Pancreas (tissue), 10 donors: ENCODE measurements around the gene CHST13. TPM values are rescaled to one million over a fixed set of nuclear protein-coding genes. Genes with fewer than 3 reads are reported as not detected.
"Not testable (repeated sequence)": the region's sequence is repeated elsewhere in the genome, so short reads cannot be mapped to it uniquely, and the experiment has no call there.

Experiments
- ATAC-seq, 4 donors: fragments of 200-7000 bp; cut with Tn5 transposase; one replicate each; pipeline versions ENCODE4 v1.8.0 to v1.9.1; 2020; ENCODE audit warnings: mild to moderate bottlenecking in 4 of 4, moderate library complexity in 4 of 4
- DNase-seq, 6 donors: peaks; one replicate each; pipeline ENCODE4 v3.0.0-alpha.2; 2020
- FAIRE-seq: peaks from 2 replicates; lab custom pipeline; 2012; peaks lifted over from hg19 to GRCh38; lab: Jason Lieb, UNC
- H3K27ac ChIP-seq, 4 donors: fragments of 200-600 bp; sonication (generic); 1 replicate in 3 of 4; 2 replicates in 1 of 4; pipeline versions ENCODE4 v1.5.0 to v1.8.0; 2020
- H3K27me3 ChIP-seq, 4 donors: fragments of 200-600 bp; one replicate each; pipeline ENCODE4 v1.8.0; 2021
- H3K36me3 ChIP-seq, 3 donors: fragments of 200-600 bp; sonication (generic) in 1 of 3; one replicate each; pipeline versions ENCODE4 v1.5.0 to v1.8.0; 2020 to 2021
- H3K4me1 ChIP-seq, 3 donors: fragments of 200-600 bp; one replicate each; pipeline ENCODE4 v1.8.0; 2021
- H3K4me3 ChIP-seq, 4 donors: fragments of 200-600 bp; sonication (generic) in 2 of 4; one replicate each; pipeline versions ENCODE4 v1.5.0 to v1.8.0; 2020 to 2021
- H3K9me3 ChIP-seq, 4 donors: fragments of 200-600 bp; one replicate each; pipeline ENCODE4 v1.8.0; 2021
- WGBS, 2 donors: extraction: QIAGEN DNeasy Blood & Tissue Kit; methylation state at CpG; one replicate each; pipeline ENCODE4 v1.1.7; 2013; 5-methylcytosine and 5-hydroxymethylcytosine counted together
- intact Hi-C, 3 donors: fragments of 100-400 bp; cut with DNase I; formaldehyde crosslinking; loops; one replicate each; pipeline versions ENCODE4 v1.11.1 to v1.14.2; 2022
- polyA plus RNA-seq, 2 donors: library from polyadenylated mRNA; stranded (reverse); fragments of 200-250 nt; gene quantifications; one replicate each; pipeline ENCODE4 v1.2.3, GENCODE V29; 2013
- total RNA-seq, 6 donors: library from RNA; stranded (reverse); fragmentation: NEBNext Ultra II Directional in 4 of 6; extraction: Animal tissue kit (Norgen Biotek cat#: 25700) in 4 of 6; gene quantifications; one replicate each; pipeline versions ENCODE4 v1.2.1 to v1.2.4, GENCODE V29; 2021 to 2023
- TF ChIP-seq, protein P1 (sequence below), 4 donors: fragments of 200-600 bp; sonication (generic) in 3 of 4; IDR thresholded peaks; one replicate each; pipeline versions ENCODE4 v1.5.0 to v1.8.0; 2021; ENCODE audit warnings: antibody characterized with exemption in 4 of 4
- donor health status: healthy with polysubstance abuse.
- donor health status: DM: no; HTN: no; CAD: no; lungs with moderate emphysema.
- donor health status: DM: no; HTN: no; CAD: no.
- donor health status: control.
- donor health status: control.
- donor health status: Bipolar disorder and iron deficiency.
- donor health status: DM: yes; HTN: yes; CAD: no.
- donor health status: DM: no; HTN: no; CAD: no.
- donor health status: DM: no; HTN: no; CAD: no.
- donor health status: DM: yes; HTN: yes; CAD: no.

Gene CHST13
- total and polyA plus RNA-seq, 8 donors = 0.08 to 0.28 (median 0.19) TPM; not detected in 2

DNA sequence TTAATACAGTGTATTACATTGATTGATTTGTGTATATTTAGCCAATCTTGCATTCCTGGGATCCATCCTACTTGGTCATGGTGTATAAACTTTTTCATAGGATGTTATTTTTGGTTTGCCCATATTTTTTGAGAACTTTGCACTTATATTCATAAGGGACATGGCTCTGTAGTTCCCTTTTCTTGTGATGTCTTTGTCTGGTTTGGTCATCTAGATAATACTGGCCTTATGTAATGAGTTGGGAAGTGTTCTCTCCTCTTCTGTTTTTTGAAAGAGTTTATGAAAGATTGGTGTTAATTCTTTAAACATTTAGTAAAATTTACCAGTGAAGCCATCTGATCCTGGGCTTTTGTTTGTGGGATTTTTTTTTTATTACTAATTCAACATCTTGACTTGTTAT lies 9.6 kb downstream of the CHST13 start:
- DNase-seq (no peak), FAIRE-seq (no peak), ATAC-seq (no peak)
- no peak overlapping the region for H3K27ac ChIP-seq
- H3K27me3 ChIP-seq = no peaks in the 10 kb centered on the region
- intact Hi-C loops = no loop called here
- TF ChIP-seq, protein P1, sequence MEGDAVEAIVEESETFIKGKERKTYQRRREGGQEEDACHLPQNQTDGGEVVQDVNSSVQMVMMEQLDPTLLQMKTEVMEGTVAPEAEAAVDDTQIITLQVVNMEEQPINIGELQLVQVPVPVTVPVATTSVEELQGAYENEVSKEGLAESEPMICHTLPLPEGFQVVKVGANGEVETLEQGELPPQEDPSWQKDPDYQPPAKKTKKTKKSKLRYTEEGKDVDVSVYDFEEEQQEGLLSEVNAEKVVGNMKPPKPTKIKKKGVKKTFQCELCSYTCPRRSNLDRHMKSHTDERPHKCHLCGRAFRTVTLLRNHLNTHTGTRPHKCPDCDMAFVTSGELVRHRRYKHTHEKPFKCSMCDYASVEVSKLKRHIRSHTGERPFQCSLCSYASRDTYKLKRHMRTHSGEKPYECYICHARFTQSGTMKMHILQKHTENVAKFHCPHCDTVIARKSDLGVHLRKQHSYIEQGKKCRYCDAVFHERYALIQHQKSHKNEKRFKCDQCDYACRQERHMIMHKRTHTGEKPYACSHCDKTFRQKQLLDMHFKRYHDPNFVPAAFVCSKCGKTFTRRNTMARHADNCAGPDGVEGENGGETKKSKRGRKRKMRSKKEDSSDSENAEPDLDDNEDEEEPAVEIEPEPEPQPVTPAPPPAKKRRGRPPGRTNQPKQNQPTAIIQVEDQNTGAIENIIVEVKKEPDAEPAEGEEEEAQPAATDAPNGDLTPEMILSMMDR (IDR thresholded peaks at IDR 0.05) = no peak
- H3K9me3 ChIP-seq = no peaks in the 10 kb centered on the region
- H3K4me1 ChIP-seq = peaks cover 0 to 10% (median 0%) of the 10 kb centered on the region in 3 donors
- no peak overlapping the region for H3K4me3 ChIP-seq
- no peaks in the 10 kb centered on the region for H3K36me3 ChIP-seq

DNA sequence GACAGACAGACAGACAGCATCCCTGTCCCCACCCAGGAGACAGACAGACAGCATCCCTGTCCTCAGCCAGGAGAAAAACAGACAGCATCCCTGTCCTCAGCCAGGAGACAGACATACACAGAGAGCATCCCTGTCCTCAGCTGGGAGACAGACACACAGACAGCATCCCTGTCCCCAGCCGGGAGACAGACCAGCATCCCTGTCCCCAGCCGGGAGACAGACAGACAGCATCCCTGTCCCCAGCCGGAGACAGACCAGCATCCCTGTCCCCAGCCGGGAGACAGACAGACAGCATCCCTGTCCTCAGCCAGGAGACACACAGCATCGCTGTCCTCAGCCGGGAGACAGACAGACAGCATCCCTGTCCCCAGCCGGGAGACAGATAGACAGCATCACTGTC lies 10.8 kb downstream of the CHST13 start:
- H3K36me3 ChIP-seq, ATAC-seq, H3K27ac ChIP-seq, H3K9me3 ChIP-seq, H3K4me3 ChIP-seq, H3K4me1 ChIP-seq, intact Hi-C loops, FAIRE-seq, H3K27me3 ChIP-seq: not testable (repeated sequence)
- peak in 1 of 6 donors; percentile 33 for DNase-seq
- WGBS, 2 donors = 71 to 79% methylated on average over 7 of the region's 7 CpGs

DNA sequence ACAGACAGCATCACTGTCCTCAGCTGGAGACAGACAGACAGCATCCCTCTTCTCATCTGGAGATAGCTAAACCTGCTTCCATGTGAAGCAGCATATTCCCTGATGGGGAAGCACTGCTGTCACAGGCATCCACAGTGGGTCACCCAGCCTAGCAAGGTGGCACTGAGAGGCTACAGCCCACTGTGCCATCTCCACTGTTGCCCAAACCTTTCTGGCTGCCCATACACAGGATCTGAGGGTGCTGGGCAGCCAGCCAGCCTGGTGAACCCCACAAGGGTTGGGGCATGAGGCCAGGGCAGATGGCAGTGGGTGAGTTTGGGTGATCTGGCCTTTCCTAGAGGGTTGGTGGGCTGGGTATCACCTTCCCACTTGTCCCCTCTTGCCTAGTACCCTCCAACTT lies 11.7 kb downstream of the CHST13 start:
- Histone ChIP-seq H3K9me3 (no peaks in the 10 kb centered on the region), H3K4me1 (no peaks in the 10 kb centered on the region), H3K36me3 (no peaks in the 10 kb centered on the region), H3K27ac (no peak overlapping the region), H3K4me3 (no peak overlapping the region), H3K27me3 (no peaks in the 10 kb centered on the region)
- peak in 1 of 6 donors; percentile 43 for DNase-seq
- no peak for FAIRE-seq
- TF ChIP-seq, protein P1 (IDR thresholded peaks at IDR 0.05) = no peak
- no peak for ATAC-seq
- intact Hi-C loops = no loop called here

DNA sequence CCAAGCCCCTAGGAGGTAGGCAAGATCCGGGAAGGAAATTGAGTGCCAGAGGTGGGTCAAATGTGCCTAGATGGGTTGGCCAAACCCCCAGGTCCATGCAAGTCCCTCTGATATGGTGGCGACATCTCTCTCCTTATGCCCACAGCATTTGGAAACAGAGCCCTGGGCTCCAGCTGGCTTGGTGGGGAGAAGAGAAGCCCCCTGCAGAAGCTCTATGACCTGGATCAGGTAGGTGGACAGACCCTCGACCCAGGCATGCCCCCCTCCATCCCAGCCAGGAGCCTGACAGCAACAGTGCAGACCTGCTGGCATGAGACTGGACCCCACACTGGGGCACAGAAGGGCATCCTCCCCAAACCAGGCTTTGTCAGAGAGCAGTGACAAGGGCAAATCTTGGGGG lies 12.2 kb downstream of the CHST13 start:
- H3K36me3 ChIP-seq = no peaks in the 10 kb centered on the region
- DNase-seq (peak in 1 of 6 donors; percentile 37), FAIRE-seq (no peak), ATAC-seq (no peak)
- no peaks in the 10 kb centered on the region for H3K4me1 ChIP-seq
- intact Hi-C loops = no loop called here
- H3K27ac ChIP-seq = no peak overlapping the region
- no peaks in the 10 kb centered on the region for H3K27me3 ChIP-seq
- no peak overlapping the region for H3K4me3 ChIP-seq
- TF ChIP-seq, protein P1 (IDR thresholded peaks at IDR 0.05) = no peak
- H3K9me3 ChIP-seq = no peaks in the 10 kb centered on the region
- WGBS, 2 donors = 64 to 76% methylated on average over 3 of the region's 3 CpGs

DNA sequence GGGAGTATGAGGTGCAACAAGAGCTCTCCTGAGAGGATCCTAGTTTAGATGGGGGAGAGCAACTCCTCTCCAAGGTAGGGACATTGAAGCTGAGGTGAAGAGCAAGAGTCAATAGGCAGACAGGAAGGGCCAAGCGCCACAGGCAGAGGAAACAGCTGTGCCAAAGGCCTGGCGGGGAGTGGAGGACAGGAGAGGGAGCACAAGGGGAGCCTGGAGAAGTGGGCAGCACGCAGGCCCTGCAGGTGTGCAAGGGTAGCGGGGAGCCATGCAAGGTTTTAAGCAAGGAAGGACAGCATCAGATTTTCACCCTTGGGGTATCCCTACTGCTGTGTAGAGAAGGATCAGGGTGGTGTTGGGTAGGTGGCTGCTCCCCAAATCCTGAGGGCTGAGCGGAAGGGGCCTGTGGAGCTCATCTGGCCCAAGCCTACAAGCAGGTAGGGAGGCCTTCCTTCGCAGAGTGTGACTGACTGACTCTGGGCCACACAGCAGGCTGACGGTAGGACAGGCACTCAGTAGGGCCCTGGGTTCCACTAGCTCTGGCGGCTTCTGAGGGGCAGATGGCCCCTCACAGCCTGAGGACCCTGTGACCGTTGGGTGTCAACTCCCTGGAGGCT lies 13.3 kb downstream of the CHST13 start:
- ATAC-seq (no peak), FAIRE-seq (no peak), DNase-seq (peak in 2 of 6 donors; percentile 0 to 46)
- Histone ChIP-seq H3K4me1 (no peaks in the 10 kb centered on the region), H3K9me3 (no peaks in the 10 kb centered on the region), H3K36me3 (no peaks in the 10 kb centered on the region), H3K4me3 (no peak overlapping the region), H3K27me3 (no peaks in the 10 kb centered on the region), H3K27ac (no peak overlapping the region)
- TF ChIP-seq, protein P1 (IDR thresholded peaks at IDR 0.05) = no peak
- intact Hi-C loops = no loop called here
- 81 to 82% methylated on average over 9 of the region's 9 CpGs for WGBS, 2 donors
